ENCODE data around the gene SEPTIN10.

The SEPTIN10 gene

GRCh38 chr2:109507217-109507616 lies 106.5 kb downstream of the SEPTIN10 start:
- DNase-seq (ENCODE audit: low spot score): no peak
- ChIA-PET POLR2A (ENCODE audit: low non-redundant PET) (interaction anchor here (0.5 kb wide), 1 partner anchor 112 kb away, joined by 3 read pairs; no protein-coding TSS in a partner anchor), CTCF (no interaction called here)
- no peak for TF ChIP-seq CTCF (conservative IDR thresholded peaks at IDR 0.05; ENCODE audit: low read depth)
- no peak overlapping the region for H3K27ac ChIP-seq

GRCh38 chr2:109503191-109503590 lies 110.6 kb downstream of the SEPTIN10 start:
- ChIA-PET CTCF (no interaction called here), POLR2A (ENCODE audit: low non-redundant PET) (no interaction called here)
- no peak for DNase-seq (ENCODE audit: low spot score)
- no peak overlapping the region for H3K27ac ChIP-seq
- TF ChIP-seq CTCF (conservative IDR thresholded peaks at IDR 0.05; ENCODE audit: low read depth): no peak

GRCh38 chr2:109501461-109501860 lies 112.3 kb downstream of the SEPTIN10 start:
- no peak for TF ChIP-seq CTCF (conservative IDR thresholded peaks at IDR 0.05; ENCODE audit: low read depth)
- ChIA-PET POLR2A (ENCODE audit: low non-redundant PET) (no interaction called here), CTCF (interaction anchor here (2.3 kb wide), 1 partner anchor 9 kb away, joined by 8 read pairs; no protein-coding TSS in a partner anchor)
- no peak for DNase-seq (ENCODE audit: low spot score)
- no peak overlapping the region for H3K27ac ChIP-seq

GRCh38 chr2:109500910-109501309 lies 112.9 kb downstream of the SEPTIN10 start:
- H3K27ac ChIP-seq: no peak overlapping the region
- no peak for DNase-seq (ENCODE audit: low spot score)
- ChIA-PET CTCF (interaction anchor here (2.3 kb wide), 1 partner anchor 10 kb away, joined by 8 read pairs; no protein-coding TSS in a partner anchor), POLR2A (ENCODE audit: low non-redundant PET) (no interaction called here)
- no peak for TF ChIP-seq CTCF (conservative IDR thresholded peaks at IDR 0.05; ENCODE audit: low read depth)

- no peak for DNase-seq (ENCODE audit: low spot score)
- no peak for TF ChIP-seq CTCF (conservative IDR thresholded peaks at IDR 0.05; ENCODE audit: low read depth)
- H3K27ac ChIP-seq: no peak overlapping the region
- CTCF ChIA-PET: interaction anchor here (2.3 kb wide), 1 partner anchor 11 kb away, joined by 8 read pairs; no protein-coding TSS in a partner anchor
- POLR2A ChIA-PET (ENCODE audit: low non-redundant PET): no interaction called here
These were observed 114.2 kb downstream of the SEPTIN10 start for GRCh38 chr2:109499566-109499965.

- no peak for DNase-seq (ENCODE audit: low spot score)
- H3K27ac ChIP-seq: no peak overlapping the region
- ChIA-PET CTCF (no interaction called here), POLR2A (ENCODE audit: low non-redundant PET) (no interaction called here)
- TF ChIP-seq CTCF (conservative IDR thresholded peaks at IDR 0.05; ENCODE audit: low read depth): no peak
These were observed 114.9 kb downstream of the SEPTIN10 start for GRCh38 chr2:109498906-109499305.

Data from RWPE1 (cell line).